Vagina (tissue), 2 donors: Measurements from ENCODE around the gene DCHS1.

Source experiments
- POLR2A ChIP-seq, 2 donors: fragments of 450-650 bp; IDR thresholded peaks; one replicate each; pipeline ENCODE4 v1.6.1; 2017; ENCODE audit warnings: antibody characterized with exemption in 2 of 2, mild to moderate bottlenecking in 2 of 2, moderate library complexity in 2 of 2
- POLR2AphosphoS5 ChIP-seq, 2 donors: sonication (generic); formaldehyde crosslinking; IDR thresholded peaks; one replicate each; pipeline ENCODE4 v1.9.0; 2017; ENCODE audit warnings: antibody characterized with exemption in 2 of 2, mild to moderate bottlenecking in 2 of 2, low read depth in 1 of 2; ENCODE audit not compliant: insufficient read depth in 1 of 2

DNA sequence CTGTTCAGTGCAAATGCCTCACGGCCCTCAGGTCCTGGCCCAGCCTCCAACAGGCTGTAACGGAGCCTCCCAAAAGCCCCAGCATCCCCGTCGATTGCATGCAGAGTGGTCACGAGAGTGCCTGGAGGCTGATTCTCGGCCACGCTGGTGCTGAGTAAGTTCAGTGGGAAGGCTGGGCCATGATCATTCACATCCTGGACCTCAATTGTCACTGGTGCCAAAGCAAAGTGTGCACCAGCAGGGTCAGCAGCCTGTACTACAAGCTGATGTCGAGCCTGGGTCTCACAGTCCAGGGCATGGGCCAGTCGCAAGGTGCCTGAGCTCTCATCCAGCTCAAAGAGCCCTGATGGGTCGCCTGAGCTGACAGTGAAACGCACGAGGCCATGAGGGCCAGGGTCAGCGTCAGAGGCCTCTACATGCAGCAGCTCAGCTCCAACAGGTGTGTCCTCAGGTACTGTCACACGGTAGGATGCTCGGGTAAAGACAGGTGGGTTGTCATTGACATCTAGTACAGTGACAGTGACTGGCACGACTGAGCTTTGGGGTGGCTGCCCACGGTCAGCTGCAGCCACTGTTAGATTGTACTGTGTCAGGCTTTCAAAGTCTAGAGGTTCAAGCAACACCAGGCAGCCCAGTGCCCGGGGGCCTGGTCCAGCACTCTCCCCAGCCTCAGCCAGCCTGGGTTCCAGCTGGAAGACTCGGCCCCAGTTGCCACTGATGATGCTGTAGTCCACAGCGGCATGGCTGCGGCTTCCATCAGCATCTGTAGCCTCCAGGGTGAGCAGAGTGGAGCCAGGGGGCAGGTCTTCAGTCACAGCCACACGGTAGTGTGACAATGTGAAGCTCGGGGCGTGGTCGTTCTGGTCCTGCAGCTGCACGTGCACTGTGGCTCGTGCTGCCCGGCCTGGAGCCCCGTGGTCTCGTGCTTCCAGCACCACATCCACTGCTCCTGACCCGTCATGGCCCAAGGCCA is 31.9 kb downstream of the DCHS1 start:
- no peak for TF ChIP-seq POLR2AphosphoS5 (IDR thresholded peaks at IDR 0.05; ENCODE audit: insufficient read depth in 1 of 2, low read depth in 1 of 2)
- no peak for TF ChIP-seq POLR2A (IDR thresholded peaks at IDR 0.05)
